HepG2 (cell line): ENCODE data around the gene ANKRD11. TPM values are rescaled to one million over a fixed set of nuclear protein-coding genes. Genes with fewer than 3 reads are reported as not detected.
A peak's percentile ranks its signal among the peaks of the same experiment; 100 is the strongest.

ENCODE experiments used
- ARID4A ChIP-seq: sonication (generic); formaldehyde crosslinking; IDR thresholded peaks from 2 replicates; pipeline ENCODE4 v1.5.0; 2020; ENCODE audit warnings: mild to moderate bottlenecking, missing genetic modification reagents, borderline replicate concordance
- FOXJ3 ChIP-seq: sonication (generic); formaldehyde crosslinking; IDR thresholded peaks from 2 replicates; pipeline ENCODE4 v1.4.0; 2020; ENCODE audit warnings: missing genetic modification reagents, mild to moderate bottlenecking, borderline replicate concordance
- FOXO1 ChIP-seq: sonication (generic); formaldehyde crosslinking; IDR thresholded peaks from 2 replicates; pipeline ENCODE4 v1.4.0; 2020; ENCODE audit warnings: missing genetic modification reagents
- GATAD2A ChIP-seq: IDR thresholded peaks from 2 replicates; pipeline ENCODE4 v1.6.1; 2016
- KDM3A ChIP-seq: IDR thresholded peaks from 2 replicates; pipeline ENCODE4 v1.6.1; 2018; ENCODE audit warnings: low read depth, missing compliant biosample characterization
- MAF1 ChIP-seq: sonication (generic); formaldehyde crosslinking; IDR thresholded peaks from 2 replicates; pipeline ENCODE4 v1.5.0; 2020; ENCODE audit warnings: missing genetic modification reagents, borderline replicate concordance
- MAFK ChIP-seq, 2 experiments: IDR thresholded peaks in 1 of 2; conservative IDR thresholded peaks in 1 of 2; 2 replicates each; pipeline ENCODE4 v1.6.1; 2011; ENCODE audit warnings: improper control_type of control experiment in 2 of 2, low read length in 2 of 2
- PBX2 ChIP-seq: IDR thresholded peaks from 2 replicates; pipeline ENCODE4 v1.6.1; 2016; ENCODE audit warnings: control low read depth
- REXO4 ChIP-seq: sonication (generic); formaldehyde crosslinking; IDR thresholded peaks from 2 replicates; pipeline ENCODE4 v1.8.0; 2022; ENCODE audit warnings: missing genetic modification reagents, mild to moderate bottlenecking, borderline replicate concordance
- SIX4 ChIP-seq: sonication (generic); formaldehyde crosslinking; IDR thresholded peaks from 2 replicates; pipeline ENCODE4 v1.4.0; 2020; ENCODE audit warnings: missing genetic modification reagents
- SP140L ChIP-seq: sonication (generic); formaldehyde crosslinking; IDR thresholded peaks from 2 replicates; pipeline ENCODE4 v1.4.0; 2020; ENCODE audit warnings: missing genetic modification reagents, borderline replicate concordance
- XBP1 ChIP-seq: sonication (generic); formaldehyde crosslinking; IDR thresholded peaks from 2 replicates; pipeline ENCODE4 v1.5.0; 2020; ENCODE audit warnings: missing genetic modification reagents
- ZBTB1 ChIP-seq: sonication (generic); formaldehyde crosslinking; IDR thresholded peaks from 2 replicates; pipeline ENCODE4 v1.4.0; 2020; ENCODE audit warnings: missing genetic modification reagents, borderline replicate concordance
- ZBTB37 ChIP-seq: sonication (generic); formaldehyde crosslinking; IDR thresholded peaks from 2 replicates; pipeline ENCODE4 v1.4.0; 2020; ENCODE audit warnings: mild to moderate bottlenecking, missing genetic modification reagents
- ZMAT5 ChIP-seq: sonication (generic); formaldehyde crosslinking; IDR thresholded peaks from 2 replicates; pipeline ENCODE4 v1.5.0; 2020; ENCODE audit warnings: mild to moderate bottlenecking, low read depth, missing genetic modification reagents, borderline replicate concordance
- ZNF235 ChIP-seq: sonication (generic); formaldehyde crosslinking; IDR thresholded peaks from 2 replicates; pipeline ENCODE4 v1.8.1; 2023; ENCODE audit warnings: mild to moderate bottlenecking, missing genetic modification reagents, borderline replicate concordance
- ZNF7 ChIP-seq: IDR thresholded peaks from 2 replicates; pipeline ENCODE4 v1.6.1; 2016; ENCODE audit warnings: missing biosample characterization, missing genetic modification reagents
- polyA plus RNA-seq, 8 experiments: library from polyadenylated mRNA; depleted of rRNA in 3 of 8; stranded (reverse) in 7 of 8; unstranded in 1 of 8; fragments of >200 nt; fragmentation: Illumina TruSeq in 4 of 8; extraction: Trizol in 4 of 8; gene quantifications; 2 replicates each; pipeline versions ENCODE4 v1.2.1 to v1.2.3, GENCODE V29; 2011 to 2016; ENCODE audit warnings: low read depth in 4 of 8, missing spikeins in 1 of 8, mixed read lengths in 1 of 8; ENCODE audit not compliant: insufficient read depth in 1 of 8
- total RNA-seq, 5 experiments: library from RNA; depleted of rRNA; stranded (reverse); fragments of >200 nt; fragmentation: Illumina TruSeq; extraction: Trizol; gene quantifications; 2 replicates each; pipeline ENCODE4 v1.2.3, GENCODE V29; 2016; ENCODE audit warnings: low read depth in 1 of 5
- TF ChIP-seq, protein P1 (sequence below): sonication (generic); formaldehyde crosslinking; IDR thresholded peaks from 2 replicates; pipeline ENCODE4 v1.5.1; 2020; ENCODE audit warnings: mild to moderate bottlenecking, missing genetic modification reagents, borderline replicate concordance

ANKRD11 gene
- total and polyA plus RNA-seq, 2 of the 13 experiments (the other 11 are each of a cell fraction or from before 2014, with no cell fraction given), result 21.4 to 38.4 TPM

DNA sequence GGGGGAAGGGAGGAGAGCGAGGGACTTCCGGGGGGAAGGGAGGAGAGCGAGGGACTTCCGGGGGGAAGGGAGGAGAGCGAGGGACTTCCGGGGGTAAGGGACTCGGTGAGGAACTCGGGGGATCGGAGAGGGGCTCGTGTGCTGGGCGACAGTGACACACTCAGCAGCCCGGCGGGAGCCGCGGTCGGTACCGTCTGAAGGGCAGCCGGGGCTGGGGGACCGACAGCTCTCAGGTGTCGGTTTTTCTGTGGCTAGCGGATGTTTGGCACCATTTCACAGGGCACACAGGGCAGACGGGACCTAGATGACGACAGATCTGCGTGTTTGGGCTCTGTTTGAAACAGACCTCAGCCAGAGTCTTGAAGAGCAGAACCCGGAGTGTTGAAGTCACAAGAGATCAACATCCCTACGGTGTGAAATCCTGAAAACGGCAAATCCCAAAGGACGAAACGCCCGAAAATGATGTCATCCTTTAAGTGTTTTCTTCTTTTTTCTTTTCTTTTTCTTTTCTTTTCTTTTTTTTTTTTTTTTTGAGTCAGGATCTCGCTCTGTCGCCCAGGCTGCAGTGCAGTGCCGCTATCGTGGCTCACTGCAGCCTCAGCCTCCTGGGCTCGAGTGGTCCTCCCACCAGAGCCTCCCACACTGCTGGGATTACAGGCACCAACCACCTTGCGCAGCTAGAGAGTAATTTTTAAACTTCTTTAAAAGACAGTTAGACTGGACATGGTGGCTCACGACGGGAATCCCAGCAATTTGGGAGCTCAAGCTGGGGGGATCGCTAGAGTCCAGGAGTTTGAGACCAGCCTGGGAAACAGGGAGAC, 249.0 kb downstream of the ANKRD11 start (continued):
- no peak for TF ChIP-seq REXO4 (CRISPR knock-in tag)
- 0 out of 2 replicates have a peak, but pooled peaks have one; percentile 36 for TF ChIP-seq ZBTB1 (CRISPR knock-in tag)
- TF ChIP-seq SIX4 (CRISPR knock-in tag), result no peak
- peak; percentile 76 for TF ChIP-seq GATAD2A
- TF ChIP-seq PBX2, result peak; percentile 20; the same call in 1 of the 2 replicates
- no peak for TF ChIP-seq FOXJ3 (CRISPR knock-in tag)
- TF ChIP-seq, protein P1, sequence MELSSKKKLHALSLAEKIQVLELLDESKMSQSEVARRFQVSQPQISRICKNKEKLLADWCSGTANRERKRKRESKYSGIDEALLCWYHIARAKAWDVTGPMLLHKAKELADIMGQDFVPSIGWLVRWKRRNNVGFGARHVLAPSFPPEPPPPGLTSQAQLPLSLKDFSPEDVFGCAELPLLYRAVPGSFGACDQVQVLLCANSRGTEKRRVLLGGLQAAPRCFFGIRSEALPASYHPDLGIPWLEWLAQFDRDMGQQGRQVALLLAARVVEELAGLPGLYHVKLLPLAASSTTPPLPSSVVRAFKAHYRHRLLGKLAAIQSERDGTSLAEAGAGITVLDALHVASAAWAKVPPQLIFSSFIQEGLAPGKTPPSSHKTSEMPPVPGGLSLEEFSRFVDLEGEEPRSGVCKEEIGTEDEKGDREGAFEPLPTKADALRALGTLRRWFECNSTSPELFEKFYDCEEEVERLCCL, result no peak
- peak; percentile 71; the same call in 1 of the 2 replicates for TF ChIP-seq ZNF235
- peak; percentile 67; the same call in 1 of the 2 replicates for TF ChIP-seq MAF1 (CRISPR knock-in tag)
- TF ChIP-seq ARID4A (CRISPR knock-in tag), result peak; percentile 98
- TF ChIP-seq FOXO1, result peak; percentile 59
- no peak for TF ChIP-seq MAFK (conservative IDR thresholded peaks at IDR 0.05 in 1 of 2, IDR thresholded peaks at IDR 0.05 in 1 of 2; ENCODE audit: low read length in 2 of 2)
- peak; percentile 76 for TF ChIP-seq KDM3A (CRISPR knock-in tag)
- 0 out of 2 replicates have a peak, but pooled peaks have one; percentile 15 for TF ChIP-seq ZBTB37 (CRISPR knock-in tag)
- peak; percentile 71; the same call in 1 of the 2 replicates for TF ChIP-seq SP140L
- TF ChIP-seq ZNF7 (CRISPR knock-in tag), result no peak
- no peak for TF ChIP-seq XBP1 (CRISPR knock-in tag)
- TF ChIP-seq ZMAT5 (CRISPR knock-in tag), result no peak
